ENCODE measurements around the gene EMX1.

GRCh38 chr2:72932805-72933204 lies 15.5 kb downstream of the EMX1 start:
- TF ChIP-seq CTCF (conservative IDR thresholded peaks at IDR 0.05 in 1 of 2, IDR thresholded peaks at IDR 0.05 in 1 of 2; ENCODE audit: low read depth in 1 of 2, low read length in 2 of 2) (no peak), EZH2 (IDR thresholded peaks at IDR 0.05; ENCODE audit: low read length, missing control alignments) (no peak)
